ENCODE results near the gene PIP4K2C.

DNA sequence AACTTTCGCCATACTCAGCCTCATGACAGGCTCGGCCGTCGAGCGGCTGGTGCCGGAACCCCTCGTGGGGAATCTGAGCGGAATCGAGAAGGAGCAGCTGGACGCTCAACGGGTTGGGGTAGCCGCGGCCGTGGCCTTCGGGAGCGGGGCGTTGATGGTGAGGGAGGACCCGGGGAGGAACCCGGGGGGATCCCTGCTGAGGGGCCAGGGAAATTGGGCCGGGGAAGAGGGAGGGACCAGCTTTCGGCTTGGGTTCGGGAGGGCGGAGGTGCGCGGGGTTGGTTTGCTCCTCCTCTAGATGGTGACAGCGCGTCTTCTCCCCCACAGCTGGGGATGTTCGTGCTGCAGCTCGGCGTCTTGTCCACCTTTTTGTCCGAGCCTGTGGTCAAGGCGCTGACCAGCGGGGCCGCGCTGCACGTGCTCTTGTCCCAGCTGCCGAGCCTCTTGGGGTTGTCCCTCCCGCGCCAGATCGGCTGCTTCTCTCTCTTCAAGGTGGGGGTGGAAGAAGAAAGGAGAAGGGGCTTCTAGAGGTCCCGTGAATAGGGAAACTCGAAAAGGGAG, 30.0 kb downstream of the PIP4K2C start:
- TF ChIP-seq, protein P1, sequence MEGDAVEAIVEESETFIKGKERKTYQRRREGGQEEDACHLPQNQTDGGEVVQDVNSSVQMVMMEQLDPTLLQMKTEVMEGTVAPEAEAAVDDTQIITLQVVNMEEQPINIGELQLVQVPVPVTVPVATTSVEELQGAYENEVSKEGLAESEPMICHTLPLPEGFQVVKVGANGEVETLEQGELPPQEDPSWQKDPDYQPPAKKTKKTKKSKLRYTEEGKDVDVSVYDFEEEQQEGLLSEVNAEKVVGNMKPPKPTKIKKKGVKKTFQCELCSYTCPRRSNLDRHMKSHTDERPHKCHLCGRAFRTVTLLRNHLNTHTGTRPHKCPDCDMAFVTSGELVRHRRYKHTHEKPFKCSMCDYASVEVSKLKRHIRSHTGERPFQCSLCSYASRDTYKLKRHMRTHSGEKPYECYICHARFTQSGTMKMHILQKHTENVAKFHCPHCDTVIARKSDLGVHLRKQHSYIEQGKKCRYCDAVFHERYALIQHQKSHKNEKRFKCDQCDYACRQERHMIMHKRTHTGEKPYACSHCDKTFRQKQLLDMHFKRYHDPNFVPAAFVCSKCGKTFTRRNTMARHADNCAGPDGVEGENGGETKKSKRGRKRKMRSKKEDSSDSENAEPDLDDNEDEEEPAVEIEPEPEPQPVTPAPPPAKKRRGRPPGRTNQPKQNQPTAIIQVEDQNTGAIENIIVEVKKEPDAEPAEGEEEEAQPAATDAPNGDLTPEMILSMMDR (conservative IDR thresholded peaks at IDR 0.05) = no peak
- TF ChIP-seq EZH2 (IDR thresholded peaks at IDR 0.05; ENCODE audit: low read depth) = no peak

Measured in PC-9 (cell line).